Activated CD4-positive, alpha-beta T cell treated with anti-CD3 and anti-CD28 coated beads, Interleukin-2, amount 50 U/mL, for 16 hours (primary cell): ENCODE measurements around the gene PLIN5.
A peak's percentile ranks its signal among the peaks of the same experiment; 100 is the strongest.

ENCODE experiments used
- DNase-seq: peaks from one replicate; pipeline ENCODE4 v3.0.0-alpha.2; 2020

PLIN5 gene

DNA sequence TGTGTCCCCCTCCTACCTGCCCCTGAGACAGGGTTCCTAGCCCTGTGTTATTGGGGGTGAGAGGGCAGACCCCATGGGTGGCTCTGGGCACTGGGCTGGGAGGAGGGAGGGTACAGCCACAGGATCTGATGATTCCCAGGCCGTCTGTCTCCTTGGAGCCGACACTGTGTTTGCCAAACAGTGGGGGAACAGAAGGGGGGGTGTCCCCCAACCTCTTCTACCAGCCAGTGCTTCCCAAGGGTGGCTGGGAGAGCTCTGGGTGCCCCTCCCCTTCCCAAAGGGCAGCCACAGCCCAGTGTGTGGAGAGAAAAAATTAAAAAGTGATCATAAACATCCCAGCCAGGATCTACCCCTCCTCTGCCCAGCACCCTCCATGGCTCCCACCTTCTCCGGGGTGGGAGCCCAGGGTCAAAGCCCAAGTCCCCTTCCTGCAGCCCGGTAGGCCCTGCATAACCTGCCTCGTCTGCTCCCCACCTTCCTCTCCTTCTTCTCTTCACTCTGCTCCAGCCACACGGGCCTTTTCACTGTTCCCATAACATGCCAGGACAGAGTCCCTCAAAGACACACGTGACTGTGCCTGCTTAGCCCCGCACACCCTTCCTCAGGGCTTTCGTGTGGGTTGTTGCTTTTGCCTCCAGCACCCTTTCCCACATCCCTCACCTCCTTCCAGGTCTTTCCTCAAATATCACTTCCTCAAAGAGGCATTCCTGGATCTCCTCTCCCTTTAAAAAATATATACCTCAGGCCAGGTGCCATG lies 15.3 kb downstream of the PLIN5 start:
- DNase-seq = no peak

GRCh38 chr19:4519172-4519496 lies 15.9 kb downstream of the PLIN5 start:
- no peak for DNase-seq

GRCh38 chr19:4518345-4519171 lies 16.5 kb downstream of the PLIN5 start, which contains the start of gene PLIN4:
Gene PLIN4 (minus strand): TSS chr19:4518486. CDS start chr19:4518272, 214 bp downstream.
- DNase-seq = no peak

- DNase-seq = no peak
Measured at GRCh38 chr19:4517451-4518057, 17.5 kb downstream of the PLIN5 start.

GRCh38 chr19:4516939-4517300 lies 18.1 kb downstream of the PLIN5 start:
- no peak for DNase-seq

DNA sequence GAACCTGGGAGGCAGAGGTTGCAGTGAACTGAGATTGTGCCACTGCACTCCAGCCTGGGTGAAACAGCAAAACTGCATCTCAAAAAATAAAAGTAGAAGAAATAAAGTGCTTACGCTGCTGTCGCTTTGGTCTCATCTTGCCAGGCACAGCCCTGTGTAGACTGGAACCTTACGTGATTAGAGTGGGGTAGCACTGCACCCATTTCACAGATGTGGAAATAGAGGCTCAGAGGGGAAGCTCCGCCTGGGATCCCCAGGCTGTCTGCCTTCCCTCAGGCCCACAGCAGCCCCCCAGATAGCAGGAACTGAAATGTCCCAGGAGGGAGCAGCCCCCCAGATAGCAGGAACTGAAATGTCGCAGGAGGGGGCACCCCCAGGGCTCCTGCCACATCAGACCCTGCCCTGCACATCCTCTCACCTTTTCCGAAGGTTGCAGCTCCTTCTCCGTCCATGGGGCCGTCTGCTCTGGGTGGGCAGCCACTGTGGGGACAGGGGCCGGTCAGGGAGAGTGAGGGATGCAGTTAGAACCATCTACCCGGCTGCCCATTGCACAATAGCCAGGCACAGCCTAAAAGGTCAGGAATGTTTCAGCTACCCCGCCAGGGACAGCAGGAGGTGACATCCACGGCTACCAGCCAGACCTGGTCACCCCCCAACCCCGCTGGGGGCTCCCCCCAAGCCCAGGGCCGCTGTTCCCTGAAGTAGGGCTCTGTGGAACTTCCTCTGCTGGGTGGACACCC lies 18.7 kb downstream of the PLIN5 start:
- no peak for DNase-seq

GRCh38 chr19:4515732-4516131 lies 19.3 kb downstream of the PLIN5 start:
- DNase-seq = no peak

- DNase-seq = no peak
Measured at GRCh38 chr19:4513248-4513647, 21.8 kb downstream of the PLIN5 start.

DNA sequence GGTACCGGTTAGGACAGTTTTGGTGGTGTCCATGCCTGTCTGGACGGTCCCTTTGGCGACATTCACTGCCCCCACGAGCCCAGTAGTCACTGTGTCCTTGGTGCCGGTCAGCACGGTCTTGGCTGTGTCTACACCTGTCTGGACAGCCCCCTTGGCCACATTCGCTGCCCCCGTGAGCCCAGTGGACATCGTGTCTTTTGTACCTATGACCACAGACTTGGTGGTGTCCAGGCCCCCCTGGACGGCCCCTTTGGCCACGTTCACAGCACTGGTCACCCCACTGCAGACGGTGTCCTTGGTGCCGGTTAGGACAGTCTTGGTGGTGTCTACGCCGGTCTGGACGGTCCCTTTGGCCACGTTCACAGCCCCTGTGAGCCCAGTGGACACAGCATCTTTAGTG lies 23.0 kb downstream of the PLIN5 start:
- no peak for DNase-seq

DNA sequence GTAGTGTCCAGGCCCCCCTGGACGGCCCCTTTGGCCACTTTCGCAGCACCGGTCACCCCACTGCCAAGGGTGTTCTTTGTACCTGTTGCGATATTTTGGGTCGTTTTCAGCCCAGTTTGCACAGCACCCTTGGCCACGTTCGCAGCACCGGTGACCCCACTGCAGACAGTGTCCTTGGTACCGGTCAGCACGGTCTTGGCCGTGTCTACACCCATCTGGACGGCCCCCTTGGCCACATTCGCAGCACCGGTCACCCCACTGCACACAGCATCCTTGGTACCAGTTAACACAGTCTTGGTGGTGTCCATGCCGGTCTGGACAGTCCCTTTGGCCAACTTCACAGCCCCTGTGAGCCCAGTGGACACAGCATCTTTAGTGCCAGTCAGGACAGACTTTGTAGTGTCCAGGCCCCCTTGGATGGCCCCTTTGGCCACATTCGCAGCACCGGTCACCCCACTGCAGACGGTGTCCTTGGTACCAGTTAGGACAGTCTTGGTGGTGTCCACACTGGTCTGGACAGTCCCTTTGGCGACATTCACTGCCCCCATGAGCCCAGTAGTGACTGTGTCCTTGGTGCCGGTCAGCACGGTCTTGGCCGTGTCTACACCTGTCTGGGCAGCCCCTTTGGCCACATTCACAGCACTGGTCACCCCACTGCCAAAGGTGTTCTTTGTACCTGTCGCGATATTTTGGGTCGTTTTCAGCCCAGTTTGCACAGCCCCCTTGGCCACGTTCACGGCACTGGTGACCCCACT lies 23.5 kb downstream of the PLIN5 start:
- DNase-seq = no peak

- no peak for DNase-seq
Measured at GRCh38 chr19:4510435-4511255, 24.4 kb downstream of the PLIN5 start.

DNA sequence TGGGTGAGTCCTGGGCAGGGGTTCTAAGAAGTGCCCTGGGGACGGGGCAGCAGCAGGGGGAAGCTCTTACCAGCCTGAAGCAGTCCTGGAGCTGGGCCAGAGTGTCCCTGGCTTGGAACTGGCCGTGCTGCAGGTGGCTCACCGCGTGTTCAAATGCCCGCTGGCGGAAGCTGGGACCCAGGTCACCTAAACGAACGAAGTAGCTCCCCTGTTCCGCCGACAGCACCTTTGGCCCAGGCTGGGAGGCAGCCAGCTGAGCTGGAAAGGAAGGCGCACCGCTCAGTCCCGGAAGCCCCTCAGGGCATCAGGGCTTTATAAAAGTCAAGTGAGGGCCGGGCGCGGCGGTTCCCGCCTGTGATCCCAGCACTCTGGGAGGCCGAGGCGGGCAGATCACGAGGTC lies 26.3 kb downstream of the PLIN5 start:
- no peak for DNase-seq

GRCh38 chr19:4507804-4508203 lies 27.2 kb downstream of the PLIN5 start:
- DNase-seq = no peak

- DNase-seq = no peak
Measured at GRCh38 chr19:4507150-4507452, 27.9 kb downstream of the PLIN5 start.

GRCh38 chr19:4506449-4507149 lies 28.4 kb downstream of the PLIN5 start:
- peak; percentile 15 for DNase-seq

DNA sequence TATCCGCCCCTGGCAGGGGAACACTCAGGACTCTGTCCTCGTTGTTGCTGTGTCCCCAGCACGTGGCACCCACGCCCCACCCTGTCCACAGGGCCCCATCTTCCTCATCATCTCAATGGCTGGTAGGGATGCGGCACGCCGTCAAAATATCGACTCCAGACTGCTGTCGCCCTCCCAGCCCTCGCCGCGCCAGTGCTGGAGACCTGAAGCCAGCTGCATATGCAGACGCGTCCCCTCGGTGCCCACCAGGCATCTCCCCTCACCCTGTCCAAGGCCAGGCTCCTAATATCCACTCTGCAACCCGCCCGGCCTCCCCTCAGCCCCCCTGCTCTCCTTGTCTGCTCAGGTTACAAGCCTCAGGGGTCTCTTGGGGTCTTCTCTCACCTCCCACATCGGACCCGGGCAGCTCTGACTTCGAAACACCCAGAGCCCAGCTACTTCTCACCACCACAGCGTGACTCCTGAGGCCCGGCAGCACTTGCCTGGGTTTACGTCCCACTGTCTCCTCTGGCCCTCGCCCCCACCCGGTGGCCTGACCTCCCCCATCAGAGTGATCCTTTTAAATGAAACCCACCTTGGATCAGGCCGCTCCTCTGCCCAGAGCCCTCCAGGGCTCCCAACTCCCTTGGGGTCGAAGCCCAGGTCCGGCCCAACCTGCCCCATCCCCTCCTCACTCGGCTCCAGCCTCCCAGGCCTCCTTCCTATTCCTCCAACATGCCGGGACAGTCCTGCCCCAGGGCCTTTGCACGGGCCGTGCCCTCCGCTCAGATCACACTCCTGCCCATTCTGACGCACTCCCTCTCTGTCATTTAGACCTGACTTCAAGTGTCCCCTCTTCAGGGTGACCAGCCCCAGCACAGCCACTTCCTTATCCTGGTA lies 29.2 kb downstream of the PLIN5 start:
- no peak for DNase-seq

GRCh38 chr19:4504891-4505569 lies 30.0 kb downstream of the PLIN5 start:
- no peak for DNase-seq

DNA sequence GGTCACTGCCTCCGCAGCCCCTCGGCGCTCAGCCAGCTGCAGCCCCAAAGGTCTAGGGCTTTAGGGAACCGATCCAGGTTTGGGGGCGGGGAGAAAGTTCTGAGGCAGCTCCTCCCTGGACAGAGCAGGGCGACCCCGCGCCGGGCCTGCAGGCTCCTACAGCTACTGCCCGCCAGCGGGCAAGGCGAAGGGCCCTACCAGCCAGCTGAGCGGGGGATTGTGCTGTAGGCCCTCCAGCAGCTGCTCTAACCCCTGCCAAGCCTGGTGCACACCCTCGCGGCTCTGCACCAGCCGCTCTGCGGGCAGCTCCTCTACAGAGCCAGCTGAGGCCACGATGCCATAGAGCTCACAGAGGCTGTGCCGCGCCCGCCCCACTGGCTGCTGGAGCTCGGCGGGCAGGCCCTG lies 30.7 kb downstream of the PLIN5 start:
- no peak for DNase-seq

DNA sequence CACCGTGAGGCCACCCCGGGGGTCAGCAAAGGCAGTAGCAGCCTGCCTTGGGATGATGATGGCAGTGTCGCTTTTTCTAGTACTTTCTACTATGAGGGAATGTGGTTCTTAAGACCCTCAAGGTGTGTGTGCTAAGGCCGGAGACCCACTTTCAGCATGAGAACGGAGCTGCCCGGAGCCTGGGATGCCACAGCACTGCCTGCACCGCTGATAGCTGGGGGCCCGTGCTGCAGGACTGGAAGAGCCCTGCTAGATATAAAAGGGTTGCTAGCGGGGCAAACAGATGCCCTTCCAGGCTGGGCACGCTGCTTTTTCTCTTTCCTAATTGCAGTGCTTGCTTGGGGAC lies 31.2 kb downstream of the PLIN5 start:
- DNase-seq = no peak
